SKM-1 (cell line): ENCODE measurements around the gene CFAP410.

Experiments
- DNase-seq: peaks from one replicate; lab custom pipeline; 2025; ENCODE audit not compliant: unreplicated experiment; lab: John Stamatoyannopoulos, UW

CFAP410 gene

GRCh38 chr21:44300262-44300959 is 38.8 kb downstream of the CFAP410 start:
- DNase-seq: peak; percentile 25

- peak; percentile 47 for DNase-seq
Measured at GRCh38 chr21:44299458-44300261, 39.5 kb downstream of the CFAP410 start, which contains the start of gene PFKL. PFKL (plus strand) TSS chr21:44300053; CDS start chr21:44300106, 53 bp downstream.

GRCh38 chr21:44299085-44299457 is 40.1 kb downstream of the CFAP410 start:
- DNase-seq: no peak

GRCh38 chr21:44298301-44298700 is 40.9 kb downstream of the CFAP410 start:
- no peak for DNase-seq

- DNase-seq: peak; percentile 62
Measured at GRCh38 chr21:44297525-44298290, 41.5 kb downstream of the CFAP410 start.

GRCh38 chr21:44296916-44297315 is 42.3 kb downstream of the CFAP410 start:
- no peak for DNase-seq

- DNase-seq: no peak
Measured at GRCh38 chr21:44296103-44296519, 43.1 kb downstream of the CFAP410 start.

GRCh38 chr21:44295646-44296045 is 43.5 kb downstream of the CFAP410 start:
- DNase-seq: no peak

GRCh38 chr21:44295163-44295573 is 44.0 kb downstream of the CFAP410 start:
- DNase-seq: no peak

- no peak for DNase-seq
Measured at GRCh38 chr21:44294391-44295162, 44.6 kb downstream of the CFAP410 start.

- no peak for DNase-seq
Measured at GRCh38 chr21:44293551-44294231, 45.5 kb downstream of the CFAP410 start.

GRCh38 chr21:44292812-44293195 is 46.4 kb downstream of the CFAP410 start:
- DNase-seq: no peak

- DNase-seq: no peak
Measured at GRCh38 chr21:44291936-44292811, 47.0 kb downstream of the CFAP410 start.

- no peak for DNase-seq
Measured at GRCh38 chr21:44291078-44291935, 47.9 kb downstream of the CFAP410 start.

GRCh38 chr21:44290327-44291077 is 48.7 kb downstream of the CFAP410 start:
- DNase-seq: no peak

GRCh38 chr21:44289381-44290010 is 49.7 kb downstream of the CFAP410 start:
- no peak for DNase-seq
